Memory B cell (primary cell): ENCODE measurements around the gene LRRC45.

Experiments used
- ATAC-seq: fragments of 150-1000 bp; cut with Tn5 transposase; 2 replicates; pipeline ENCODE4 v1.10.0; 2021; ENCODE audit warnings: low read depth, mild to moderate bottlenecking, moderate library complexity
- DNase-seq, 2 donors: peaks; one replicate each; pipeline ENCODE4 v3.0.0; 2022; ENCODE audit warnings: low spot score in 2 of 2
- H3K27ac Mint-ChIP-seq: one replicate; pipeline ENCODE4 v1.8.0; 2022; ENCODE audit warnings: mild to moderate bottlenecking, moderate library complexity, mixed read lengths
- H3K27me3 Mint-ChIP-seq: one replicate; pipeline ENCODE4 v1.8.0; 2022; ENCODE audit warnings: mixed read lengths
- H3K36me3 Mint-ChIP-seq: one replicate; pipeline ENCODE4 v1.8.0; 2022; ENCODE audit warnings: mild to moderate bottlenecking, mixed read lengths
- H3K4me1 Mint-ChIP-seq: one replicate; pipeline ENCODE4 v1.8.0; 2022; ENCODE audit warnings: mixed read lengths
- H3K4me3 Mint-ChIP-seq: one replicate; pipeline ENCODE4 v1.8.0; 2022; ENCODE audit warnings: mild to moderate bottlenecking, moderate library complexity, mixed read lengths
- H3K9me3 Mint-ChIP-seq: one replicate; pipeline ENCODE4 v1.8.0; 2022; ENCODE audit warnings: mixed read lengths

LRRC45 gene

DNA sequence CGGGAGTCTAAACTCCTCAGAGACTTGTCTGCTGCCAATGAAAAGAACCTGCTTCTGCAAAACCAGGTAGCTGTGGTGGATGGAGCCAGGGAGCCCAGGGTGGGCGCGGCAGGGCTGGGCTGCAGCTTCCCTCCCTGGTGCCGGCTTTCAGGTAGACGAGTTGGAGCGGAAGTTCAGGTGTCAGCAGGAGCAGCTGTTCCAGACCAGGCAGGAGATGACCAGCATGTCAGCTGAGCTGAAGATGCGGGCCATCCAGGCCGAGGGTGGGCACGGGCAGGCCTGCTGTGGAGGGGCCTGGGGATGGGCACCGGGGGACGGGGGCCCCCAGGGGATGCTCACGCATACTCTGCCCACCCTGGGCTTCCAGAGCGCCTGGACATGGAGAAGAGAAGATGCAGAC lies 5.1 kb downstream of the LRRC45 start:
- ATAC-seq, result no peak
- H3K4me3 Mint-ChIP-seq, result no peak overlapping the region
- peaks cover 2% of the 10 kb centered on the region for H3K36me3 Mint-ChIP-seq
- H3K27ac Mint-ChIP-seq, result no peak overlapping the region
- no peak for DNase-seq
- peaks cover 4% of the 10 kb centered on the region for H3K27me3 Mint-ChIP-seq
- peaks cover 9% of the 10 kb centered on the region for H3K4me1 Mint-ChIP-seq
- H3K9me3 Mint-ChIP-seq, result no peaks in the 10 kb centered on the region

DNA sequence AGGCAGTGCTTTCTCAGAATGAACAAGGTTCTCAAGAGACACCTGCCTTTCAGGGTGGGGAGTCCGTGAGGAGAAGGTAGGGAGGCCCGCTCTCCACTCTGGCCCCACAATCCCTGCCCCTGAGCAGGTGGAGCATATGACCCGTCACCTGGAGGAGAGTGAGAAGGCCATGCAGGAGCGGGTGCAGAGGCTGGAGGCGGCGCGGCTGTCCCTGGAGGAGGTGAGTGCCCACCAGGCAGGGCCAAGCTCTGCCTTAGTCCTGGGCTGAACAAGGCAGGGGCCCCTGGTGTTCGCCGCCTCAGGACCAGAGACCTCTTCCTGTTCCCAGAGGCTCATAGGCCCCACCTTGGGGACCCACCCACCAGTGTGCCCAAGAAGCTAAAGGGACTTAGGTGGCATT lies 5.9 kb downstream of the LRRC45 start:
- peak overlapping the region; percentile 11 for H3K4me3 Mint-ChIP-seq
- peaks cover 2% of the 10 kb centered on the region for H3K36me3 Mint-ChIP-seq
- peaks cover 9% of the 10 kb centered on the region for H3K4me1 Mint-ChIP-seq

DNA sequence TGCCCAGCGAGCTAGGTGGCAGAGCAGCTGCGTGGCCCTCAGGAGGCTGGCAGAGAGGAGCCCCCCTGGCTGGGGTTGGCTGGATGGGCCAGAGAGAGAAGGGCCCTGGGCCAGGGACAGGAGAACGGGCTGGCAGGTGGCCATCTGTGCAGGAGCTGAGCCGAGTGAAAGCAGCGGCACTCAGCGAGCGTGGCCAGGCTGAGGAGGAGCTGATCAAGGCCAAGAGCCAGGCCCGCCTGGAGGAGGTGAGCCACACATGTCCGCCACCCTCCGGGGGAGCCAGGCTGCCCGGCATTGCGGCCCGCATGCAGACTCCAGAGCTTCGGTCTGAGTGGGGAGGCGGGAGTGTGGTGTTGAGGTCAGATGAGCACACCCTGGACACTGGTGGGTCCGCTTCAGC lies 6.3 kb downstream of the LRRC45 start:
- Mint-ChIP-seq H3K27ac (no peak overlapping the region), H3K4me1 (peaks cover 9% of the 10 kb centered on the region), H3K9me3 (no peaks in the 10 kb centered on the region), H3K4me3 (peak overlapping the region; percentile 75), H3K36me3 (peaks cover 2% of the 10 kb centered on the region), H3K27me3 (peaks cover 4% of the 10 kb centered on the region)
- ATAC-seq, result no peak
- no peak for DNase-seq

More for the DNA sequence above, 5.9 kb downstream of the LRRC45 start:
- ATAC-seq, result no peak
- no peak for DNase-seq
- H3K27me3 Mint-ChIP-seq, result peaks cover 4% of the 10 kb centered on the region
- no peaks in the 10 kb centered on the region for H3K9me3 Mint-ChIP-seq
- no peak overlapping the region for H3K27ac Mint-ChIP-seq

DNA sequence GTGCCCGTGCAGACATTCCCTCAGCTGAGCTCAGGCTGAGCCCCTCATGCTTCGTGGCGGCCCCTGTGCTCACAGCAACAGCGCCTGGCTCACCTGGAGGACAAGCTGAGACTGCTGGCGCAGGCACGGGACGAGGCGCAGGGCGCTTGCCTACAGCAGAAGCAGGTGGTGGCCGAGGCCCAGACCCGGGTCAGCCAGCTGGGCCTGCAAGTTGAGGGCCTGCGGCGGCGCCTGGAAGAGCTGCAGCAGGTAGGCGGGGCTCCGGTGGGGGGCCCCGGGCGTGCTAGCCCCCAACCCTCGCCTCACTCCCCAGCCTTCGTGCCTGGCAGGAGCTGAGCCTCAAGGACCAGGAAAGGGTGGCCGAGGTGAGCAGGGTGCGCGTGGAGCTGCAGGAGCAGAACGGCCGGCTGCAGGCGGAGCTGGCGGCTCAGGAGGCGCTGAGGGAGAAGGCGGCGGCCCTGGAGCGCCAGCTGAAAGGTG lies 6.9 kb downstream of the LRRC45 start:
- Mint-ChIP-seq H3K27me3 (peaks cover 4% of the 10 kb centered on the region), H3K9me3 (no peaks in the 10 kb centered on the region), H3K27ac (no peak overlapping the region), H3K4me1 (peaks cover 9% of the 10 kb centered on the region), H3K36me3 (peaks cover 2% of the 10 kb centered on the region), H3K4me3 (peak overlapping the region; percentile 88)
- ATAC-seq (no peak), DNase-seq (no peak)

DNA sequence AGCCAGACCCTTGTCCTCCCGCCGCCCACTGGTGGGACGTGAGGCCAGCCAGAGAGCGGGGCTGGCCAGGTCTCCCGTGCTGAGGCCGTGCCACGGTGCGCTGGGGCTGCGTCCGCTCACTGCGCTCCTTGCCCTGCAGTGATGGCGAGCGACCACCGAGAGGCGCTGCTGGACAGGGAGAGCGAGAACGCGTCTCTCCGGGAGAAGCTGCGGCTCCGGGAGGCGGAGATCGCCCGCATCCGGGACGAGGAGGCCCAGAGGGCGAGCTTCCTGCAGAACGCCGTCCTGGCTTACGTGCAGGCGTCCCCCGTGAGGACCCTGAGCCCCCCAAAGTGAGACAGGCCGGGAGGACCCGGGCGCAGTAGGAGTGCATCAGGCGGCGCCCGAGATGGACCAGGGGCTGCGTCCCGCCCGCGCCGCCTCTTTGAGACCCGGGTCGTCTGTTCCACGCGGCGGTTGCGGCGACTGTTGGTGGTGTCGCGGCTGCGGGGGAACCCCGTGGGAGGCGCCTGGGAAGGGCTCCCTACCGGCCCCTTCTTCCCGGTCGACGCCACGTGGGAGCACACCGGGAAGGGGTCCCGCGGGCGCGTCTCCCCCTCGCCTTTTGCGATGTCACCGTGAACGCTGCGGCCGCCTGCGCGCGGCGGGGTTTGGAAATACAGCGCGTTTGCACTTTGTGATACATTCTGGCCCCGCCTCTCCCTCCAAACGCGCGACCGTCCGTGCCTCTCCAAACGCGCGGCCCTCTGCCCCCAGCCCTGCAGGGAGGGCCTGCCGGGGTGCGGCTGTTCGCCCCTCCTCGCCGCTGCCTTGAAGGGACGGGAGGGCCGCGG lies 7.6 kb downstream of the LRRC45 start:
- no peak overlapping the region for H3K27ac Mint-ChIP-seq
- H3K4me1 Mint-ChIP-seq, result peaks cover 9% of the 10 kb centered on the region
- no peaks in the 10 kb centered on the region for H3K9me3 Mint-ChIP-seq
- peak; percentile 75 to 89 for DNase-seq
- peak; percentile 78 for ATAC-seq
- peak overlapping the region; percentile 88 for H3K4me3 Mint-ChIP-seq
- peaks cover 4% of the 10 kb centered on the region for H3K36me3 Mint-ChIP-seq
- peaks cover 2% of the 10 kb centered on the region for H3K27me3 Mint-ChIP-seq

DNA sequence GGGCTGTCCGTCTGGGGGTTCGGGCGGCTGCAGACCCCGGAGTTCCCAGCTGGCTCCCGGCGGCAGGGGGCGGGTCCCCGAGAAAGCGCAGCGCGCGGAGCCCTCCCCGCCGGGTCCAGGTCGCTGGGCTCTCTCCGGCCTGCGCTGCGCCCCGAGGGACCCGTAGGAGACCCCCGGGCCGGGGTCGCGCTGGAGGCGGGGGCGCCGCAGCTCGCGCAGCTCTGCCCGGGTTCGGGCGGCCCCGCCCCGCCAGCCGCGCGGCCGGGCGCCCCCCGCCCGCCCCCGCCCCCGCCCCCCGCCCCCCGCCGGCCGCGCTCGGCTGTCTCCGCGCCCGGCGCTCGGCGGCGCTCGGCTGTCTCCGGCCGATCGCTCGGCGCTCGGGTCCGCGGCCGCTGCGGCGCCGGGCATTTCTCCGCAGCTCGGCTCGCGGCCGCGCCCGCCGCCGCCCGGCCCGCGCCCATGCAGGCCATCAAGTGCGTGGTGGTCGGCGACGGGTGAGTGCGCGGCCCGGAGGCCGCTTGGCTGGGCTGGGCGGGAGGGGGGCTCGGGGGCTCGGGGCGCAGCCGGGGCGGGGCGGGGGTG lies 8.3 kb downstream of the LRRC45 start, which contains the start of gene RAC3:
TSS of gene RAC3 (plus strand) at position 376 of the 582 bp plus-strand sequence. CDS start at position 460, 84 bp downstream.
- ATAC-seq, result peak; percentile 13
- Mint-ChIP-seq H3K36me3 (peaks cover 4% of the 10 kb centered on the region), H3K27me3 (peaks cover 2% of the 10 kb centered on the region), H3K9me3 (no peaks in the 10 kb centered on the region), H3K4me1 (peaks cover 9% of the 10 kb centered on the region), H3K4me3 (peak within 1 kb of the TSS; percentile 88), H3K27ac (no peak within 1 kb of the TSS)
- no peak for DNase-seq

DNA sequence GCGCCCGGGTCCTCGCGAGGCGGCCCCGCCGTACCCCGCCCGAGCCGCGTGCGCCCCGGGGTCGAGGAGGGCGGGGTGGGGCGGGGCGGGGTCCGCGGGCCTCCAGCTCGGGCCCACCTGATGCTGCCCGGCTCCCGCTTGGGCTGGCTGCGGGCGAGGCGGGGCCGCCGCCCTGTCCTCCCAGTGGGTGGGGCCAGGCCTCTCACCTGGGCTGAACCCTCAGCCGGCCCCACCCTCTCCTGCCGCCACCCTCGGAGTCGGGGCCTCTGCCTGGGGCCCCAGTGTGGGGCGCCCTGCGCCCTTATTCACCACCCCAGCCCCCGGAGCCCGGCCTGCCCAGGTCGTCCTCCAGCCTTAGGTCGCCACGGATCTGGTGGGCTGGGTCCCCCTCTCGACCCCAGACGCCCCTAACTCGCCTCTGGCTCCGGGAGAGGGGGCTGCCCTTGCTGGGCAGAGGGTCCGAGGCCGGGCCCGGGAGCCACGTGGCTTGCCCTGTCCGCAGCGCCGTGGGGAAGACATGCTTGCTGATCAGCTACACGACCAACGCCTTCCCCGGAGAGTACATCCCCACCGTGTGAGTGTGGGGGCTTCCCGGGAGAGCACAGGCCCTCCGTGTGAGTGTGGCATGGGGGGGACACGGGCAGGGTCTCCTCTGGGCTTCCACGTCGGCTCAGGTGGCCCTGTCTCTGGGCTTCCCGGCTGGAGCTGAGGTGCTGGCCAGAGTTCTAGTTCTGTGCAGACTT lies 9.0 kb downstream of the LRRC45 start:
- peaks cover 9% of the 10 kb centered on the region for H3K4me1 Mint-ChIP-seq
- no peak overlapping the region for H3K27ac Mint-ChIP-seq
- peak; percentile 23 for ATAC-seq
- H3K27me3 Mint-ChIP-seq, result peaks cover 2% of the 10 kb centered on the region
- H3K4me3 Mint-ChIP-seq, result peak overlapping the region; percentile 55
- no peak for DNase-seq
- H3K9me3 Mint-ChIP-seq, result no peaks in the 10 kb centered on the region
- H3K36me3 Mint-ChIP-seq, result peaks cover 4% of the 10 kb centered on the region

DNA sequence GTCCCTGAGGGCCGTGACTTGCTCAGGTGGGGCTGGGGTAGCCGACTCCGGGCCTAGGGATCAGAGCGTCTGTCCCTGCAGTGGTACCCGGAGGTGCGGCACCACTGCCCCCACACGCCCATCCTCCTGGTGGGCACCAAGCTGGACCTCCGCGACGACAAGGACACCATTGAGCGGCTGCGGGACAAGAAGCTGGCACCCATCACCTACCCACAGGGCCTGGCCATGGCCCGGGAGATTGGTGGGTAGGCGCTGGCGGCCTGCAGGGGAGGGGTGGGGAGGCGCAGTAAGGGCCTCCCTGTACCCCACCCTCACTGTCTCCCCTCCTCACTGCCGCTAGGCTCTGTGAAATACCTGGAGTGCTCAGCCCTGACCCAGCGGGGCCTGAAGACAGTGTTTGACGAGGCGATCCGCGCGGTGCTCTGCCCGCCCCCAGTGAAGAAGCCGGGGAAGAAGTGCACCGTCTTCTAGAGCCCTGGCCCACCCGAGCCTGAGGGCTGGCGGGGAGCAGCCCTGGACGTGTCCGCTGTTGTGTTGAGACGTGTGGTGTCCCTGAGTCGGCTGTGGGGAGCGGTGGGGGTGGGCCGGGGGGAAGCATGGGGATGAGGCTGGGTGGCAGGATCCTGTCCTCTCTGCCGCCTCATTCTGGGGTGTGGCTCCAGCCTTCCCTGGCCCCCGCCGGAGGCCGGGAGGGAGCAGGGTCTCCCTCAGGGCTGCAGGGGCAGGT lies 10.4 kb downstream of the LRRC45 start:
- no peak overlapping the region for H3K4me3 Mint-ChIP-seq
- H3K27me3 Mint-ChIP-seq, result peaks cover 2% of the 10 kb centered on the region
- H3K4me1 Mint-ChIP-seq, result peaks cover 14% of the 10 kb centered on the region
- no peaks in the 10 kb centered on the region for H3K9me3 Mint-ChIP-seq
- ATAC-seq (no peak), DNase-seq (no peak)
- H3K27ac Mint-ChIP-seq, result no peak overlapping the region
- H3K36me3 Mint-ChIP-seq, result peaks cover 4% of the 10 kb centered on the region

DNA sequence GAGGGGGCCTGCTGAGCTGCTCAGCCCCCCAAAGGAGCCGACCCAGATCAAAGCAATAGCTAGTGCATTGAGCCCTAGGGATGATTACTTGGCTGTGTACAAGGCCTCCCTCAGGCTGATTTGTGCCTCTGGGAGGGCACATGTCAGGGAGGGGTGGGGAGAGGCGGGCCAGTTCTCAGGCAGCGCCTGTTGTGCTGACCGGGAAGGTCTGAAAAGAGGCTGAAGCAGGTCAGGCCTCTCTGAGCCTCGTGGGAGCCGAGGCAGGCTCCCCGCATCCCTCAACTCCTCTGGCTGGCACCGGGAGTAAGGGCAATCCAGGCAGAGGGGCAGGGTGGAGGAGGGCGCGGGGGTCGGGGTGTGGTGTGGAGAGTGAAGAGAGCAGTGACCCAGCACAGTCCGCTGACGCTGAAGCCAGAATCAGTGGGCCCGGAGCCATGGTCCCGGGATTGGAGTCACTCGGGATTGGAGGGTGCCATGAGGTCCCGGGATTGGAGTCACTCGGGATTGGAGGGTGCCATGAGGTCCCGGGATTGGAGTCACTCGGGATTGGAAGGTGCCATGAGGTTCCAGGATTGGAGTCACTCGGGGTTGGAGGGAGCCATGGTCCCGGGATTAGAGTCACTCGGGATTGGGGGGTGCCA lies 11.4 kb downstream of the LRRC45 start:
- ATAC-seq (no peak), DNase-seq (no peak)
- no peak overlapping the region for H3K27ac Mint-ChIP-seq
- peaks cover 11% of the 10 kb centered on the region for H3K4me1 Mint-ChIP-seq
- H3K36me3 Mint-ChIP-seq, result peaks cover 4% of the 10 kb centered on the region
- H3K27me3 Mint-ChIP-seq, result peaks cover 2% of the 10 kb centered on the region
- no peak overlapping the region for H3K4me3 Mint-ChIP-seq
- no peaks in the 10 kb centered on the region for H3K9me3 Mint-ChIP-seq

DNA sequence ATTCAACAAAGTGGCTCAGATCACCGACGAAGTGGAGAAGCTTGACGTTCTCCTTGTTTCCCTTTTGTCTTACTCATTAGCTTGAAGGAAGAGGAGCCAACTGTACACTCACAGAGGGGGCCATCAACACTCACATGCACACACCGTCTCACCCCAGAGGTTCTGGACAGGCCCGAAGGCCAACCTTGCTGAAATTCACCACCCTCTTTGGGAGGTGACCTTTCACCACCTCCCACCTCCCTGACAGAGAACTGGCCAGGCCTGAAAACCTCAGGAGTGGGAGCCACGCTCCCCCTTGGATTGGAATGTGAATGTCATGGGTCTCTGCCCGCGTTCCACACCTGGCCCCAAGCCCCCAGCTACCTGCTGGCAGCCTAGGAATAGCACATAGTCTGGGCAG lies 12.4 kb downstream of the LRRC45 start:
- Mint-ChIP-seq H3K36me3 (peaks cover 4% of the 10 kb centered on the region), H3K27ac (no peak overlapping the region), H3K4me1 (peaks cover 6% of the 10 kb centered on the region), H3K4me3 (peak overlapping the region; percentile 21), H3K27me3 (no peaks in the 10 kb centered on the region), H3K9me3 (no peaks in the 10 kb centered on the region)
- DNase-seq (no peak), ATAC-seq (no peak)

DNA sequence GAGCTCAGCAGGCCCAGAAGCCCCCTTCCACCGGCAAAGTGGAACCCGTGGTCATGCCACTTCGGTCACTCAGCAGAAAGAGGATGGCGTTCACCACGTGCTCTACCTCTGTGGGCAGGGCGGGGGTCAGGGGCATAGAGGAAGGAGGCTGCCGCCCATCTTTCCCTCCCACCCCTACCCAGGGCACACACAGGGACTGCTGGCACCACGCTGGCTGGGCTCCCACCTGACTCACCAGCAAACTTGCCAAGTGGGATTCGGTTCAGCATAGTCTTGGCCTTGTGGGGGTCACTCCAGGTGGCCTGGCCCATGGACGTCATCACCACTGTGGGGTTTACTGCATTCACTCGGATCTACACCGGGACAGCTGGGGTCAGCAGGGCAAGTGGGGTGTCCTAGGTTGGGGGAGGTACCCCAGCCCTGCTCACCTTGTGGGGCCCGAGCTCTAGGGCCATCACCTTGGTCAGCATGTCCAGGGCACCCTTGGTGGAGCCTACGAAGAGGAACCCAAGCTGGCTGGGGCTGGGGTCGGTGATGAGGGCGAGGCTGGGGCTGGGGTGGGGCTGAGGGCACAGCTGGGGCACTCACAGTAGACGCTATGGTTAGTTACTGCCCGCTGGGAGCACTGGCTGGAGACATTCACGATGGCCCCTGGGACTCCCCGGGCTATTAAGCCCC lies 13.0 kb downstream of the LRRC45 start:
- ATAC-seq (no peak), DNase-seq (no peak)
- peaks cover 5% of the 10 kb centered on the region for H3K4me1 Mint-ChIP-seq
- peak overlapping the region; percentile 90 for H3K4me3 Mint-ChIP-seq
- no peaks in the 10 kb centered on the region for H3K9me3 Mint-ChIP-seq
- no peak overlapping the region for H3K27ac Mint-ChIP-seq
- H3K27me3 Mint-ChIP-seq, result no peaks in the 10 kb centered on the region
- peaks cover 4% of the 10 kb centered on the region for H3K36me3 Mint-ChIP-seq

DNA sequence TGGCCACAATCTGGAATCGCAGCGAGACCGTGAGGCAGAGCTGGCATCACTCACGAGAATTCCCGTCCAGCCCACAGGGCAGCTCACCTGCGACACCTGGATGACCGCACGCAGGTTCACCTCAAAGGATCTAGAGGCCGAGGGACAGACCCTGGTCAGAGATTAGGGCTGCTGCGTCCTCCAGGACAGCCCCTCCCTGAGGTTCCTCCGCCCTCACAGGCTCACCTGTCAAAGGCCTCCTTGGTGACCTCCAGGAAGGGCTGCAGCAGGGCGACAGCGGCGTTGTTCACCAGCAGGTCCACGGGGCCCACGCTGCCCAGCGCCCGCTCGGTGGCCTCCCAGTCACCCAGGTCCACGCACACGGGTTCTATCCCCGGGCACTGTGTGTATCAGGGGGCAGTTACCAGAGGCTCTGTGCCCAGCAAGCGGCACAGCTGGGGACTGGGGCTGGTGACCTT lies 13.6 kb downstream of the LRRC45 start:
- peaks cover 5% of the 10 kb centered on the region for H3K4me1 Mint-ChIP-seq
- H3K36me3 Mint-ChIP-seq, result peaks cover 4% of the 10 kb centered on the region
- H3K9me3 Mint-ChIP-seq, result no peaks in the 10 kb centered on the region
- no peak overlapping the region for H3K27ac Mint-ChIP-seq
- no peaks in the 10 kb centered on the region for H3K27me3 Mint-ChIP-seq
- ATAC-seq, result no peak
- DNase-seq, result no peak
- H3K4me3 Mint-ChIP-seq, result peak overlapping the region; percentile 90
